ENCODE measurements around the gene ZNF846.
"Not testable (repeated sequence)": the region's sequence is repeated elsewhere in the genome, so short reads cannot be mapped to it uniquely, and the experiment has no call there.

ZNF846 gene

GRCh38 chr19:9768175-9769112 is at the start of gene ZNF846:
Gene ZNF846, minus strand, starts transcription at chr19:9768738. Its CDS starts 3,788 bp downstream, at chr19:9764950.
- DNase-seq = peak; percentile 96

- no peak for DNase-seq
Measured at GRCh38 chr19:9818175-9818733, 49.7 kb upstream of the ZNF846 start.

- no peak for DNase-seq
Measured at GRCh38 chr19:9811139-9811538, 42.6 kb upstream of the ZNF846 start.

GRCh38 chr19:9808855-9809824 is 40.6 kb upstream of the ZNF846 start:
- DNase-seq = no peak

- DNase-seq = no peak
Measured at GRCh38 chr19:9806803-9807202, 38.3 kb upstream of the ZNF846 start.

- no peak for DNase-seq
Measured at GRCh38 chr19:9801976-9802375, 33.4 kb upstream of the ZNF846 start.

- DNase-seq = no peak
Measured at GRCh38 chr19:9799162-9799561, 30.6 kb upstream of the ZNF846 start.

GRCh38 chr19:9797871-9798270 is 29.3 kb upstream of the ZNF846 start:
- no peak for DNase-seq

GRCh38 chr19:9796113-9796773 is 27.7 kb upstream of the ZNF846 start:
- DNase-seq = peak; percentile 76

GRCh38 chr19:9793071-9793591 is 24.6 kb upstream of the ZNF846 start:
- DNase-seq = no peak

- DNase-seq = peak; percentile 84
Measured at GRCh38 chr19:9792206-9793070, 23.9 kb upstream of the ZNF846 start.

- DNase-seq = peak; percentile 84
Measured at GRCh38 chr19:9791552-9792205, 23.1 kb upstream of the ZNF846 start.

GRCh38 chr19:9791073-9791367 is 22.5 kb upstream of the ZNF846 start:
- not testable (repeated sequence) for DNase-seq

- not testable (repeated sequence) for DNase-seq
Measured at GRCh38 chr19:9789579-9789978, 21.0 kb upstream of the ZNF846 start.

GRCh38 chr19:9789066-9789465 is 20.5 kb upstream of the ZNF846 start:
- DNase-seq = no peak

- DNase-seq = not testable (repeated sequence)
Measured at GRCh38 chr19:9788604-9789003, 20.1 kb upstream of the ZNF846 start.

- no peak for DNase-seq
Measured at GRCh38 chr19:9786819-9787218, 18.3 kb upstream of the ZNF846 start.

GRCh38 chr19:9786342-9786741 is 17.8 kb upstream of the ZNF846 start:
- DNase-seq = no peak

GRCh38 chr19:9785367-9786331 is 17.1 kb upstream of the ZNF846 start:
- peak; percentile 96 for DNase-seq

- DNase-seq = not testable (repeated sequence)
Measured at GRCh38 chr19:9784163-9784496, 15.6 kb upstream of the ZNF846 start.

Measured in NCI-H1105 (cell line).